Aortic smooth muscle cell (primary cell): ENCODE results near the gene OR8K3. TPM values are rescaled to one million over a fixed set of nuclear protein-coding genes. Genes with fewer than 3 reads are reported as not detected.

Experiments
- total RNA-seq: library from RNA; depleted of rRNA; stranded (reverse); fragments of >200 nt; gene quantifications from 2 replicates; pipeline ENCODE4 v1.2.3, GENCODE V29; 2014

Gene OR8K3
- total RNA-seq = not detected in 2 replicates

GRCh38 chr11:56314844-56315243 lies at the start of gene OR8K3:
Gene OR8K3 (plus strand): TSS chr11:56315144. CDS start chr11:56318307, 3,163 bp downstream.

DNA sequence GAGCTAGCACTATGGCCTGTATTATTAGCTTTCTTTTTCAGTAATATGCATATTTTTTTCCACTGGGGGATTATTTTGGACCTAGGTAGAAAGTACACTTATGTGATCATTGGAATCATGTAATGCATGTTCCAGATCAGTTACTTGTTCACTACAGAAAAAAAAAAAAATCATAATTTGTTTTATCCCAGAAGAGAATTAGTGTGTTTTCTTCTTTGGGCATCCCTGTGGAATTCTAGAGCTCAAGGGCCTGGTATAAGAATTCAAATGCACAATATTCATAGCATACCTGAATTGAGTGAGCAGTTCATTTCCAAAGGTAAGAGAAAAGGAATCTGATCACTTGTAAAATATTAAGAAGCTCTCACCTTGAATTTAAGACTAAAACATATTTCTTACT lies 41.1 kb upstream of the OR8K3 start, which contains the start of gene OR5T1:
OR5T1 (plus strand) TSS at position 301 of the 400 bp plus-strand sequence. CDS start 1,485 bp downstream, outside the sequence.

DNA sequence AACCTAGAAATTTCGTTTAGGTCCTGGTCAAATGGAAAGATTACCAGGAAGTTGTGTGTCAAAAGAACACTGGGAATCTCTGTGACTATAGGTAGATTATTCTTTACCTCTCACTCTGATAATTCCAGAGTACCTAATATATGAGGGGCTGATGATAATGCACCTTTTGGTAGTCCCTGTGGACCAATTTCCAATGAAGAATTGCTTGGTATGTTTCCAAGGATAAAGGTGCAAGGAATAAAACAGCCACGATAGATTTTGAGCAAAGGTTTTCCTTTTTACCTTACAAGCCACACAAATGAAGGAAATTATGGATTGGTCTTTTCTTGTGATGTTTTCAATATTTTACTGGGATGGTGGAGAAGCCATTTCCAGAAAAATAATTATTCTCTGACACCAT lies 22.8 kb upstream of the OR8K3 start, which contains the start of gene OR8H1:
OR8H1 (minus strand) TSS at position 101 of the 400 bp plus-strand sequence. CDS start 1,192 bp downstream, outside the sequence.

GRCh38 chr11:56345739-56346138 lies 30.8 kb downstream of the OR8K3 start, which contains the start of gene OR8K1:
Gene OR8K1 (plus strand): TSS chr11:56346039. CDS start chr11:56346039, 0 bp downstream.

DNA sequence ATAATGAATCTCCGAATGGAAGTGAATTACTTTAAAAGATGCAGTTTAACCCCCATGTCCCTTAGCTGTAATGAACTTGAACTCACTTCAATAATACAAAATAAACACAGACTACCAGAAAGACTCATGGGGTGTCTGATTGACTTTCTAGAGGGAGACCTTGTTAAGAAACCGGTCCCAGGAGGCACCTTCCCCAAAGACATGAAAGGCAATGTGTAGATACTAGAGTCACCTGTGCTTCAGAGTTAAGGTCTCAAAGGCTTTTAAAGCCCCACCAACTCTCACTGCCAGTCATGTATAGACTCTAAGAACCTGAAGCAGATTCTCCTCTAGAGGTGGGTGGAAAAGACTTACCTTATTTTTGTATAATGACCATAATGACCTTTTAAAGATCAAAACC lies 39.0 kb downstream of the OR8K3 start, which contains the start of gene OR8J1:
OR8J1 (plus strand) TSS at position 301 of the 400 bp plus-strand sequence. CDS start 5,956 bp downstream, outside the sequence.

Other genes with a start within 250 kb of the OR8K3 start
- gene OR8I2, start 221.8 kb upstream of the OR8K3 start, total RNA-seq = not detected in 2 replicates
- gene OR8H2, start 211.5 kb upstream of the OR8K3 start, total RNA-seq = not detected in 2 replicates
- gene OR8H3, start 192.8 kb upstream of the OR8K3 start, total RNA-seq = not detected in 2 replicates
- gene OR8J3, start 174.9 kb upstream of the OR8K3 start, total RNA-seq = not detected in 2 replicates
- gene OR8K5, start 154.8 kb upstream of the OR8K3 start, total RNA-seq = not detected in 2 replicates
- gene OR5J2, start 138.5 kb upstream of the OR8K3 start, total RNA-seq = not detected in 2 replicates
- gene OR5T2, start 80.9 kb upstream of the OR8K3 start, total RNA-seq = not detected in 2 replicates
- not detected in 2 replicates for gene OR5T3, start 62.9 kb upstream of the OR8K3 start, total RNA-seq
- not detected in 2 replicates for gene OR5T1, start 41.0 kb upstream of the OR8K3 start, total RNA-seq
- gene OR8H1, start 22.9 kb upstream of the OR8K3 start, total RNA-seq = not detected in 2 replicates
- gene OR8K1, start 30.9 kb downstream of the OR8K3 start, total RNA-seq = not detected in 2 replicates
- not detected in 2 replicates for gene OR8J1, start 39.1 kb downstream of the OR8K3 start, total RNA-seq
- gene OR8U1, start 60.5 kb downstream of the OR8K3 start, total RNA-seq = not detected in 2 replicates
- gene OR5AL1, start 97.6 kb downstream of the OR8K3 start, total RNA-seq = not detected in 2 replicates
- not detected in 2 replicates for gene OR5M3, start 158.2 kb downstream of the OR8K3 start, total RNA-seq
- gene OR5M8, start 176.2 kb downstream of the OR8K3 start, total RNA-seq = not detected in 2 replicates
- not detected in 2 replicates for gene OR5M11, start 228.1 kb downstream of the OR8K3 start, total RNA-seq